NK-92 (cell line): ENCODE data around the gene IFNLR1.

ENCODE experiments used
- DNase-seq: peaks from one replicate; lab custom pipeline; 2025; ENCODE audit not compliant: unreplicated experiment; lab: John Stamatoyannopoulos, UW

IFNLR1 gene

GRCh38 chr1:24178407-24178806, 8.7 kb downstream of the IFNLR1 start:
- DNase-seq: no peak

- no peak for DNase-seq
These were observed 9.9 kb downstream of the IFNLR1 start for GRCh38 chr1:24177161-24177560.

GRCh38 chr1:24175033-24175755, 11.9 kb downstream of the IFNLR1 start:
- no peak for DNase-seq

GRCh38 chr1:24173638-24174575, 13.2 kb downstream of the IFNLR1 start:
- no peak for DNase-seq

GRCh38 chr1:24172598-24172997, 14.5 kb downstream of the IFNLR1 start:
- DNase-seq: no peak

GRCh38 chr1:24169286-24169685, 17.8 kb downstream of the IFNLR1 start:
- no peak for DNase-seq

- no peak for DNase-seq
These were observed 18.8 kb downstream of the IFNLR1 start for GRCh38 chr1:24168245-24168644.

GRCh38 chr1:24167008-24167407, 20.1 kb downstream of the IFNLR1 start:
- no peak for DNase-seq

- DNase-seq: no peak
These were observed 21.6 kb downstream of the IFNLR1 start for GRCh38 chr1:24165500-24165899.

- DNase-seq: no peak
These were observed 23.1 kb downstream of the IFNLR1 start for GRCh38 chr1:24164004-24164403.

GRCh38 chr1:24162201-24162600, 24.9 kb downstream of the IFNLR1 start:
- no peak for DNase-seq

- no peak for DNase-seq
These were observed 25.8 kb downstream of the IFNLR1 start for GRCh38 chr1:24161270-24161669.

GRCh38 chr1:24159366-24159765, 27.7 kb downstream of the IFNLR1 start:
- no peak for DNase-seq

- no peak for DNase-seq
These were observed 29.1 kb downstream of the IFNLR1 start for GRCh38 chr1:24157918-24158481.

GRCh38 chr1:24156542-24157260, 30.4 kb downstream of the IFNLR1 start:
- DNase-seq: no peak

- DNase-seq: no peak
These were observed 31.9 kb downstream of the IFNLR1 start for GRCh38 chr1:24155011-24155782.

GRCh38 chr1:24154215-24154614, 32.9 kb downstream of the IFNLR1 start:
- DNase-seq: no peak

- DNase-seq: no peak
These were observed 34.2 kb downstream of the IFNLR1 start for GRCh38 chr1:24152631-24153494.

- DNase-seq: no peak
These were observed 35.9 kb downstream of the IFNLR1 start for GRCh38 chr1:24151175-24151533.
